ENCODE results near the gene TMEM14A. TPM values are rescaled to one million over a fixed set of nuclear protein-coding genes. Genes with fewer than 3 reads are reported as not detected.
"Not testable (repeated sequence)": the region's sequence is repeated elsewhere in the genome, so short reads cannot be mapped to it uniquely, and the experiment has no call there.

Gene TMEM14A
- total RNA-seq, 1 donor from 2014 or later, result 21.4 TPM

GRCh38 chr6:52696418-52696817 is 25.5 kb downstream of the TMEM14A start:
- no peak for DNase-seq (ENCODE audit: low spot score)

- no peak for DNase-seq (ENCODE audit: low spot score)
Measured at GRCh38 chr6:52697903-52698302, 27.0 kb downstream of the TMEM14A start.

DNA sequence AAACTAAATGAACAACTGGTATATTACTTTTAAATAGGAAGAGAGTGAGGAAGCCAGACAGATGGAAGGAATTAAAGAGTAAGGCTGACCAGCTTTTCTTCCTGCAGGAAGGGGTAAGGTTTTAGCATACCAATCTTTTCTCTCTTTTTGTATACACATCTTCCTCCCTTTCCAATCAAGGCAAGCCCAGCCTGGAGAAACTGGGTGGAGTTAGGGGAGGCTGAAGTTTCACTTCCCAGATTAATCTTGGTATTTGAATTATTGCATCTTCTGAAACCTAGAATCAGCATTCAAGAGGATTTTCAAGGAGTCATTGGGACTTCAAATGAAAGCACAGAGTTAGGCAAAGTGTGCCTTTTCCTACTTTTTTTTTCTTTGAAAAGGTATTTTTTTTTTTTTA is 33.1 kb downstream of the TMEM14A start:
- no peak for DNase-seq (ENCODE audit: low spot score)

GRCh38 chr6:52704781-52705502 is 34.0 kb downstream of the TMEM14A start:
- DNase-seq (ENCODE audit: low spot score), result not testable (repeated sequence)

DNA sequence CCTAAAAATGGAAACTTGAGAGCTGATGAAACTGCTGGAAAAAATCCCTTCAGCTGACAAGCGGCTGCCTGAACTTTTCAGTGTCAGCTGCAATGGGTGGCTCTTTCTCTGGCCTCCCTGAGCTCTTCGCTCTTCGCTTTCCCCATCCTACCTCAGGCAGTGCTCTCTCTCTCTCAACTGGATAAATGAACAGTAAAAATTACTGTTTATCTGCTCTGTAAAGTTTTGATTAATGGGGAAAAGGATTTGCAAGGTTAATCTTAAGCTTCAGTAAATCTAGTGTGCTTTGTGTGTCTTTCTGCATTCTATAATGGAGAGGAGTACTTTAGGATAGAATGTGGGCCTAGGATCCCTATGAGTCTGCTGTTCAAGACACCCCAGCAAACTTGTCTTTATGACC is 35.1 kb downstream of the TMEM14A start:
- DNase-seq (ENCODE audit: low spot score), result no peak

- no peak for DNase-seq (ENCODE audit: low spot score)
Measured at GRCh38 chr6:52707963-52708680, 37.2 kb downstream of the TMEM14A start.

DNA sequence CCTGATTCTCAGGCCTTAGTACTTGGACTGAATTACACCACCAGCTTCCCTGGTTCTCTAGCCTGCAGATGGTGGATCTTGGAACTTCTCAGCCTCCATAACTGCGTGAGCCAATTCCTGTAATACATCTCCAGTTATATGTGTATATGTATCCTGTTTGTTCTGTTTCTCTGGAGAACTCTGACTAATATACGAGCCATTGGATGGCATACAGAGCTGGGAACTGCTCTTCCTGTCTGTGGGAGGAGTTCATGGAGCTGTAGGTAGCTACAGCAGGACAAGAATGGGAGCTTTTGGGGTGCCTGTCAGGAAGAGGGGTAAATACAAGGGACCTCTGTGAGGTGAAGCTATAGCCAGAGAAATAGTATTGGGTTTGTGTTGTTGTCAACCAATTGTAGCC is 41.2 kb downstream of the TMEM14A start:
- DNase-seq (ENCODE audit: low spot score), result no peak

DNA sequence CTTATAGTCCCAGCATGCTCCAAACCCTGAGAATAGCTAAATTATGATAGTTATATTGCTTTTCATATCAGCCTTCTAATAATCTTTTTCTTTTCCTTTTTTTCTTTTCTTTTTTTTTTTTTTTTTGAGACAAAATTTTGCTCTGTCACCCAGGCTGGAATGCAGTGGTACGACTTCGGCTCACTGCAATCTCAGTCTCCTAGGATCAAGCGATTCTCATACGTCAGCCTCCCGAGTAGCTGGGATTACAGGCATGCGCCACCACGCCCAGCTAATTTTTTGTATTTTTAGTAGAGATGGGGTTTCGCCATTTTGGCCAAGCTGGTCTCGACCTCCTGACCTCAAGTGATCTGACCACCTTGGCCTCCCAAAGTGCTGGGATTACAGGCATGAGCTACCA is 43.8 kb downstream of the TMEM14A start:
- DNase-seq (ENCODE audit: low spot score), result not testable (repeated sequence)

GRCh38 chr6:52718550-52718949 is 47.6 kb downstream of the TMEM14A start:
- no peak for DNase-seq (ENCODE audit: low spot score)

DNA sequence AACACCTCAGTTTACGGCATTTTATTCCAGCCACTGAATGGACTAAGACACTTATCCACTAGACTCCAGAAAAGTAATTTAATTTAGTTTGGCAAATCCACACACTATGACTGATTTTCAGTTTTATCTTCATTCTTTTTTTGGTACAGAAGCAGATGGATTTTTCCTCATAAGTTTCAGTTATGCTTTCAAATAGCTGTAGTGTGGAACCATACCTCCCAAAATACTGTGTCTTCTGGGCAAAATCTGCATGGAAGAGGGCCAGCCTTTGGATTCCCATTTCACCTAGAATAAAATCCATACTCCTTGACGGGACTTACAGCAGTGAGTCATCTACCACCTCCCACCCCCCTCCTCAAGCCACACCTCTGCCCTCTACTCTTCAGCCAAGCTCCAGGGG is 49.4 kb downstream of the TMEM14A start:
- DNase-seq (ENCODE audit: low spot score), result no peak

DNA sequence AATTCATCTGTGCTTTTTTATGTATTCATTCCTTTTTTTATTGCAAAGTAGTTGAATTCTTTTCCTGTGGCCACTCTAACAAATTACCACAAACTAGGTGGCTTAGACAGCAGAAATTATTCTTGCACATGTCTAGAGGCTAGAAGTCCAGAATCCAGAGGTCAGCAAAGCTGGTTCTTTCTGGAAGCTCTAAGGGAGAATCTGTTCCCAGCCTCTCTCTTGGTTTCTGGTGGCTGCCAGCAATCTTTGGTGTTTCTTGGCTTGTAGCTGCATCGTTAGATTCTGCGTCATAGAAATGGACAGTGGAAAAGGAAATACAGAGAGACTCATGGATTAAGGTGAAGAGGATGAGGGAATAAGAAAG is 53.1 kb downstream of the TMEM14A start:
- no peak for DNase-seq (ENCODE audit: low spot score)

DNA sequence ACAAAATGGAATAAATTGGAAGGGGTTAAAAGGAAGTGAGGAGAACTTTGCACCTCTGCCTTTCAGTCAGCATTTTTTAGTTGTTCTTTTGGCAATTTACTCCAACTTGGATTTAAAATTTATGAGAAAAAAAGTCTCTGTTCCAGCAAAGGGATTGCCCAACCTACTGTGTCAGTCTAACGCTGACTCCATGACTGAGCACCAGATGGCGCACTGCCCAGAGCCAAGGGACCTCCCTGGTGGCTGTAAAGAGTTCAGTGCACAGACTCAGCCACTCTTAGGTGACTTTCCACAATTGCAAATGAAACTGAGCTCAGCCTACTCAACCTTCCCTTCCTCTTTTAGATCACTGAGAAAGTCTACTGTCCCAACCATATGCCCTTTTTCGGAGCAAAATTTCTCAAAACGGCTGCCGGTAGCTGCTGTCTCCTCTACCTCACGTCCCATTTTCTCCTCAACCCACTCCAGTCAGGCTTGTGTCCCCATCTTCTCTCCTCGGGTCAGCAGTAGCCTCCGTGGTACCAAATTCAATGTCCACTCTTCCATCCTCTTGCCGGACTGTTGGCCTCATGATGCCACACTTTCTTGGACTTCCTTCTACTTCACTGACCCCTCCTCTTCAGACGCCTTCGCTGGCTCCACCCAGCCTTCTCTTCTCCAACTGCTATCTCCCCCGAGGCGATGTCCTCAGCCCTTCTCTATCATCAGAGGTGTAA is 53.7 kb downstream of the TMEM14A start:
- DNase-seq (ENCODE audit: low spot score), result peak; percentile 71

DNA sequence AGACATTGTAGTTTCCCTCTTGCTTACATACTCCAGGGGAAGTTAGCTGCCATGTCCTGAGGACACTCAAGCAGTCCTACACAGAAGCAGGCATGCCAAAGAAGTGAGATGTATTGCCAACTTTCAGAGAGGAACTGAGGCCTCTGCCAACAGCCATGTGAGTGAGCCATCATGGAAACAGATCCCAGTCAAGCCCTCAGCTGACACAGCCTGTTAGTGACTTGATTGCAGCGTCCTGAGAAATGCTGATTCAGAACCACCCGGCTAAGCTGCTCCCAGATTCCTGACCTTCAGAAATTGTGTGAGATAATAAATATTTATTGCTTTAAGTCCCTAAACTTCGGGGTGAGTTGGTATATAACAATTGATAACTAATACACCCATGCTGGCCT is 54.2 kb downstream of the TMEM14A start:
- no peak for DNase-seq (ENCODE audit: low spot score)

DNA sequence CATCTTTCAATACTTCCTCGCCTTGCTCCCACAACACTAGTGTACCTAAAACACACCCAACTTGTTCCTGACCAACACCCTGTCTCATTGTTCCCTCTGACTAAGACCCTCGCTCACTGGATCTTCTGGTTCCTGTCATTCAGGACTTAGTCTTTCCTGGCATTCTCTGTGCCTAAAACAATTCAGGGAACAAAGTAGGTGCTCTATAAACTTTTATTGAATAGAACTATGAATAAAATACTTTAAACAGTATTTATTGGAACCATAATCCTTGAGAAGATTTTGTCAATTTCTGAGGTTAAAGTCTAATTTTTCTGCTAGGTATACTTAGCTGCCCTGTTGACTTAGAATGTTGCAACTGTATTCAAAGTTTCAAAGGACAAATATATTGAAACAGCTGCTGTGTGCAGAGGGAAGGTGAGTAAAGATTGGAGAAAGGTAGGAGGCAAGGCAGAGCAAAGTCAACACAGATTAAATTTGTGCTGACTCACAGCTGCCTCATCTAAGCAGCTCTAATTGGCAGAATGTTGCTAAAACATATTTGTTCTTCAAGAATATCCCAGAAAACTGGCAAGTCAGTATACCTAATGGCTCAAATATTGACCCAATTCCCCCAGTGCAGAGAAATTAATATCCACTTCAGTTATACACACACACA is 54.8 kb downstream of the TMEM14A start:
- no peak for DNase-seq (ENCODE audit: low spot score)

DNA sequence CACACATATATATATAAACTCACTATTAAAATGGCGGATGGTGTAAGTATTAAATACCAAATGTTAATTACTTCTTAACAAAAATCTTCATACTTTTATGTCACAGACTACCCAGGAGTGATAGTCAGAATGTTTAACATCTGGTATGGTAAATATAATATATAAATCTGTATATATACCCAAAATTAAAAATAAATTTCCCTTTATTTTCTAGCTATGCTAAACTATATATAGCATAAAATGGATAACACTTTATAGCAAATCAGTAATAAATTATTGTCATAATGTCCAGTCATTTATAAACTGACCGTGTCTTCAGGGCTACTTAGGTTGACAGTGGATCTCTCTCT is 55.3 kb downstream of the TMEM14A start:
- no peak for DNase-seq (ENCODE audit: low spot score)

DNA sequence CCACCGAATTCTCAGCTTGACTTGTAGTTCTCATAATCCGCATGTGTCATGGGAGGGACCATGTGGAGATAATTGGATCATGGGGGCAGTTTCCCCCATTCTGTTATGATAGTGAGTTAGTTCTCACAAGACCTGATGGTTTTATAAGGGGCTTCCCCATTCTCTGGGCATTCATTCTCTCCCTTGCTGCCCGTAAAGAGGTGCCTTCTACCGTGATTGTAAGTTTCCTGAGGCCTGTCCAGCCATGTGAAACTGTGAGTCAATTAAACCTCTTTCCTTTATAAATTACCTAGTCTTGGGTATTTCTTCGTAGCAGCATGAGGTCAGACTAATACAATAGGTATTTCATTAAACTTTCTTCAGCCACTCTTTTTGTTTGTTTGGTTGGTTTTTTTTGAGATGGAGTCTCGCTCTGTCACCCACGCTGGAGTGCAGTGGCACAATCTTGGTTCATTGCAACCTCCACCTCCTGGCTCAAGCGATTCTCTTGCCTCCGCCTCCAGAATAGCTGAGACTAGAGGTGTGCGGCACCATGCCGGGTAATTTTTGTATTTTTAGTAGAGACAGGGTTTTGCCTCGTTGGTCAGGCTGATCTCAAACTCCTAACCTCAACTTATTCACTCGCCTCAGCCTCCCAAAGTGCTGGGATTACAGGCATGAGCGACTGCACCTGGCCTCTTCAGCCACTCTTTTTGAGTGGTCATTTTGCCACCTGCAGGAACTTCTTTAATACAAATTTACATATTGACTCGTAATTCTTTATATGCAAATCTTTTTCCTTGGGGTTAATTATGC is 56.0 kb downstream of the TMEM14A start:
- no peak for DNase-seq (ENCODE audit: low spot score)

- DNase-seq (ENCODE audit: low spot score), result no peak
Measured at GRCh38 chr6:52727908-52728307, 57.0 kb downstream of the TMEM14A start.

GRCh38 chr6:52728394-52728793 is 57.5 kb downstream of the TMEM14A start:
- no peak for DNase-seq (ENCODE audit: low spot score)

- DNase-seq (ENCODE audit: low spot score), result no peak
Measured at GRCh38 chr6:52729576-52729975, 58.7 kb downstream of the TMEM14A start.

DNA sequence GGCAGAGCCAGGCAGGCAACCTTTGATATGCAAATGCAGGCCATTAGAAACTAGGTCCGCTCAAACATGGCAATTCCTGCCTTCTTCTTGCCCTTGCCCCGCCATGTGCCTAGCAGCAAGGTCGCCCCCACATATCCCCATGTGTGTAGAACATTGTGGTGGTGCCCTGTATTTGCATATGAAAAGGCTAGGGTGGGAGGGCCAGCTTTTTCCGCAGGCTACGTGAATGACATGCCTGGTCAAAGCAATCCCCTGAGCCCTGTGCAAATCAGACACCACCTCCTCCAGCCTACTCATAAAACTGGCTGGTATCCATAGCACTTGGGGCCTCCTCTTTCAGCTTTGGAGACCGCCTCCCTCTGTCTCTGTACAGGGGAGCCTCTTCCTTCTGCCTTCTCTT is 60.8 kb downstream of the TMEM14A start:
- no peak for DNase-seq (ENCODE audit: low spot score)

GRCh38 chr6:52733172-52733571 is 62.3 kb downstream of the TMEM14A start:
- no peak for DNase-seq (ENCODE audit: low spot score)

GRCh38 chr6:52734072-52734471 is 63.2 kb downstream of the TMEM14A start:
- DNase-seq (ENCODE audit: low spot score), result no peak

Measured in ureter (tissue), 1 donor.